Brain microvascular endothelial cell (primary cell): ENCODE data around the gene RTN1.

ENCODE experiments used
- DNase-seq: peaks from one replicate; pipeline ENCODE4 v3.0.0-alpha.2; 2020
- H3K27ac ChIP-seq: fragments of 250-450 bp; sonication (Bioruptor Pico); 2 replicates; pipeline ENCODE4 v1.5.1; 2020; ENCODE audit warnings: mild to moderate bottlenecking, moderate library complexity
- H3K27me3 ChIP-seq: fragments of 250-450 bp; sonication (Bioruptor Pico); replicated peaks from 2 replicates; pipeline ENCODE4 v1.5.1; 2020; ENCODE audit warnings: mild to moderate bottlenecking
- H3K36me3 ChIP-seq: fragments of 250-450 bp; sonication (Bioruptor Pico); replicated peaks from 2 replicates; pipeline ENCODE4 v1.5.1; 2020; ENCODE audit warnings: mild to moderate bottlenecking
- H3K4me3 ChIP-seq: 2 replicates; pipeline ENCODE4 v1.5.1; 2011; ENCODE audit warnings: low read depth, mild to moderate bottlenecking, control low read depth, low read length, moderate library complexity
- CTCF ChIP-seq: IDR thresholded peaks from 2 replicates; pipeline ENCODE4 v1.5.1; 2011; ENCODE audit warnings: low read depth, mild to moderate bottlenecking, moderate library complexity, low read length, control low read depth, inconsistent platforms; ENCODE audit errors: missing control alignments
- in situ Hi-C: cut with HindIII; loops from 2 replicates; pipeline ENCODE4 v1.10.0; 2017; ENCODE audit warnings: low sequenced_read_pairs, low pct_ligation_motif_present

The RTN1 gene

GRCh38 chr14:59570122-59570521, 300.5 kb downstream of the RTN1 start:
- Histone ChIP-seq H3K27ac (no peak overlapping the region), H3K27me3 (no peaks in the 10 kb centered on the region), H3K36me3 (no peaks in the 10 kb centered on the region), H3K4me3 (no peak overlapping the region)
- DNase-seq: no peak
- in situ Hi-C loops: no loop called here
- peak; percentile 29 for TF ChIP-seq CTCF

- H3K4me3 ChIP-seq: no peak overlapping the region
- no peak overlapping the region for H3K27ac ChIP-seq
- no peak for TF ChIP-seq CTCF
- DNase-seq: no peak
- no peaks in the 10 kb centered on the region for H3K27me3 ChIP-seq
- in situ Hi-C loops: no loop called here
- no peaks in the 10 kb centered on the region for H3K36me3 ChIP-seq
These were observed 303.9 kb downstream of the RTN1 start for GRCh38 chr14:59566725-59567124.

GRCh38 chr14:59566296-59566695, 304.3 kb downstream of the RTN1 start:
- no peaks in the 10 kb centered on the region for H3K36me3 ChIP-seq
- no peak overlapping the region for H3K4me3 ChIP-seq
- no peak overlapping the region for H3K27ac ChIP-seq
- H3K27me3 ChIP-seq: no peaks in the 10 kb centered on the region
- TF ChIP-seq CTCF: no peak
- no peak for DNase-seq
- in situ Hi-C loops: no loop called here

- Histone ChIP-seq H3K27ac (no peak overlapping the region), H3K4me3 (no peak overlapping the region), H3K27me3 (no peaks in the 10 kb centered on the region), H3K36me3 (no peaks in the 10 kb centered on the region)
- DNase-seq: no peak
- in situ Hi-C loops: no loop called here
- no peak for TF ChIP-seq CTCF
These were observed 305.5 kb downstream of the RTN1 start for GRCh38 chr14:59565087-59565486.

GRCh38 chr14:59564366-59564765, 306.2 kb downstream of the RTN1 start:
- H3K36me3 ChIP-seq: no peaks in the 10 kb centered on the region
- in situ Hi-C loops: no loop called here
- no peak for TF ChIP-seq CTCF
- H3K27me3 ChIP-seq: no peaks in the 10 kb centered on the region
- H3K27ac ChIP-seq: no peak overlapping the region
- H3K4me3 ChIP-seq: no peak overlapping the region
- no peak for DNase-seq

GRCh38 chr14:59547310-59547709, 323.3 kb downstream of the RTN1 start:
- Histone ChIP-seq H3K4me3 (no peak overlapping the region), H3K36me3 (no peaks in the 10 kb centered on the region), H3K27ac (no peak overlapping the region), H3K27me3 (no peaks in the 10 kb centered on the region)
- in situ Hi-C loops: no loop called here
- DNase-seq: no peak
- TF ChIP-seq CTCF: no peak
